Dermis microvascular lymphatic vessel endothelial cell (primary cell): ENCODE results near the gene HCRTR1. TPM values are rescaled to one million over a fixed set of nuclear protein-coding genes. Genes with fewer than 3 reads are reported as not detected.

Source experiments
- DNase-seq, 2 donors: peaks; one replicate each; pipeline versions ENCODE4 v3.0.0 to v3.0.0-alpha.2; 2010; ENCODE audit warnings: low read depth in 2 of 2
- total RNA-seq: library from RNA; depleted of rRNA; stranded (reverse); fragments of >200 nt; gene quantifications from 2 replicates; pipeline ENCODE4 v1.2.1, GENCODE V29; 2014

HCRTR1 gene
- total RNA-seq, 1 donor from 2014 or later: 0.77 TPM

- DNase-seq: peak; percentile 88 to 96
Measured at GRCh38 chr1:31596737-31597097, 20.8 kb upstream of the HCRTR1 start.

GRCh38 chr1:31598980-31599379 lies 18.5 kb upstream of the HCRTR1 start:
- no peak for DNase-seq

- DNase-seq: peak in 1 of 2 donors; percentile 69
Measured at GRCh38 chr1:31600641-31601040, 16.8 kb upstream of the HCRTR1 start.

- no peak for DNase-seq
Measured at GRCh38 chr1:31602081-31602480, 15.4 kb upstream of the HCRTR1 start.

GRCh38 chr1:31605908-31606427 lies 11.5 kb upstream of the HCRTR1 start:
- no peak for DNase-seq

GRCh38 chr1:31607360-31607759 lies 10.1 kb upstream of the HCRTR1 start:
- no peak for DNase-seq

GRCh38 chr1:31609514-31610118 lies 7.9 kb upstream of the HCRTR1 start:
- no peak for DNase-seq

GRCh38 chr1:31614414-31615005 lies 3.0 kb upstream of the HCRTR1 start:
- no peak for DNase-seq

GRCh38 chr1:31615414-31615813 lies 2.1 kb upstream of the HCRTR1 start:
- no peak for DNase-seq

GRCh38 chr1:31615939-31616338 lies 1.6 kb upstream of the HCRTR1 start:
- no peak for DNase-seq

- DNase-seq: peak in 1 of 2 donors; percentile 70
Measured at GRCh38 chr1:31617916-31618746, 642 bp downstream of the HCRTR1 start.

- DNase-seq: no peak
Measured at GRCh38 chr1:31618916-31619846, 1.7 kb downstream of the HCRTR1 start.

GRCh38 chr1:31620631-31621497 lies 3.4 kb downstream of the HCRTR1 start:
- DNase-seq: no peak

GRCh38 chr1:31621498-31621820 lies 4.0 kb downstream of the HCRTR1 start:
- DNase-seq: no peak

- no peak for DNase-seq
Measured at GRCh38 chr1:31621847-31622730, 4.6 kb downstream of the HCRTR1 start.

- DNase-seq: no peak
Measured at GRCh38 chr1:31623365-31623764, 5.9 kb downstream of the HCRTR1 start.

- DNase-seq: no peak
Measured at GRCh38 chr1:31624309-31624708, 6.8 kb downstream of the HCRTR1 start.

- no peak for DNase-seq
Measured at GRCh38 chr1:31624731-31625514, 7.4 kb downstream of the HCRTR1 start.
